ENCODE results near the gene MRPL42.
"Not testable (repeated sequence)": the region's sequence is repeated elsewhere in the genome, so short reads cannot be mapped to it uniquely, and the experiment has no call there.

MRPL42 gene

GRCh38 chr12:93547778-93548177 lies 80.5 kb downstream of the MRPL42 start:
- DNase-seq (ENCODE audit: low read depth), result no peak

- DNase-seq (ENCODE audit: low read depth), result no peak
Observed at GRCh38 chr12:93549174-93549573, 81.9 kb downstream of the MRPL42 start.

GRCh38 chr12:93550748-93551611 lies 83.7 kb downstream of the MRPL42 start:
- no peak for DNase-seq (ENCODE audit: low read depth)

GRCh38 chr12:93552427-93552826 lies 85.1 kb downstream of the MRPL42 start:
- DNase-seq (ENCODE audit: low read depth), result no peak

- not testable (repeated sequence) for DNase-seq (ENCODE audit: low read depth)
Observed at GRCh38 chr12:93557879-93558278, 90.6 kb downstream of the MRPL42 start.

GRCh38 chr12:93558685-93559084 lies 91.4 kb downstream of the MRPL42 start:
- not testable (repeated sequence) for DNase-seq (ENCODE audit: low read depth)

- peak; percentile 39 for DNase-seq (ENCODE audit: low read depth)
Observed at GRCh38 chr12:93563807-93564538, 96.7 kb downstream of the MRPL42 start.

- DNase-seq (ENCODE audit: low read depth), result no peak
Observed at GRCh38 chr12:93565760-93566159, 98.4 kb downstream of the MRPL42 start.

Data from EH (cell line).